Lung (tissue), 12 donors: ENCODE measurements around the gene PDGFC. TPM values are rescaled to one million over a fixed set of nuclear protein-coding genes. Genes with fewer than 3 reads are reported as not detected.

ENCODE experiments used
- ATAC-seq: fragments of 200-7000 bp; cut with Tn5 transposase; one replicate; pipeline ENCODE4 v1.9.1; 2020; ENCODE audit warnings: moderate number of reproducible peaks; ENCODE audit not compliant: insufficient read depth, low FRiP score
- DNase-seq, 3 donors: peaks; one replicate each; pipeline ENCODE4 v3.0.0-alpha.2; 2013 to 2017
- H3K27ac ChIP-seq, 2 donors: one replicate each; pipeline ENCODE4 v1.5.1; 2013; ENCODE audit warnings: mild to moderate bottlenecking in 2 of 2, moderate library complexity in 2 of 2, control low read depth in 1 of 2, inconsistent platforms in 1 of 2, low read depth in 1 of 2, low read length in 1 of 2
- H3K27me3 ChIP-seq, 3 donors: one replicate each; pipeline ENCODE4 v1.5.1; 2013; ENCODE audit warnings: low read length in 2 of 3; ENCODE audit not compliant: control insufficient read depth in 3 of 3, insufficient read depth in 3 of 3
- H3K36me3 ChIP-seq, 4 donors: one replicate each; pipeline ENCODE4 v1.5.1; 2013; ENCODE audit warnings: low read length in 4 of 4, mild to moderate bottlenecking in 1 of 4, moderate library complexity in 1 of 4; ENCODE audit not compliant: control insufficient read depth in 4 of 4, insufficient read depth in 4 of 4
- H3K4me1 ChIP-seq, 5 donors: one replicate each; pipeline ENCODE4 v1.5.1; 2013; ENCODE audit warnings: low read length in 5 of 5, mild to moderate bottlenecking in 2 of 5, moderate library complexity in 1 of 5; ENCODE audit not compliant: control insufficient read depth in 5 of 5, insufficient read depth in 5 of 5
- H3K4me3 ChIP-seq: one replicate; pipeline ENCODE4 v1.5.1; 2013; ENCODE audit warnings: mild to moderate bottlenecking, control low read depth, moderate library complexity
- H3K9ac ChIP-seq, 2 donors: one replicate each; pipeline ENCODE4 v1.5.1; 2013; ENCODE audit warnings: low read length in 2 of 2, control low read depth in 1 of 2; ENCODE audit not compliant: insufficient read depth in 1 of 2
- H3K9me3 ChIP-seq, 4 donors: one replicate each; pipeline ENCODE4 v1.5.1; 2013; ENCODE audit warnings: low read length in 3 of 4, mild to moderate bottlenecking in 1 of 4, moderate library complexity in 1 of 4; ENCODE audit not compliant: control insufficient read depth in 4 of 4, insufficient read depth in 3 of 4
- WGBS, 2 donors: extraction: QIAGEN DNeasy Blood & Tissue Kit; methylation state at CpG; one replicate each; pipeline ENCODE4 v1.1.7; 2013; 5-methylcytosine and 5-hydroxymethylcytosine counted together
- polyA plus RNA-seq, 2 donors: library from polyadenylated mRNA; stranded (reverse); fragments of 200-250 nt; gene quantifications; one replicate each; pipeline ENCODE4 v1.2.1, GENCODE V29; 2013
- total RNA-seq, 2 donors: library from RNA; depleted of rRNA in 1 of 2; stranded (reverse); fragments of >200 nt in 1 of 2; gene quantifications; one replicate each; pipeline ENCODE4 v1.2.1, GENCODE V29; 2014 to 2021
- TF ChIP-seq, protein P1 (sequence below): IDR thresholded peaks from 2 replicates; pipeline ENCODE4 v1.5.1; 2012; ENCODE audit warnings: mild to moderate bottlenecking; ENCODE audit errors: control extremely low read depth, extremely low read depth
- donor health status: control.
- donor health status: control.
- donor health status: Bipolar disorder and iron deficiency.
- donor health status: healthy.
- donor health status: DM: yes; HTN: yes; CAD: no.

The PDGFC gene
- total and polyA plus RNA-seq, 4 donors = 4.5 to 56.0 (median 11.7) TPM

DNA sequence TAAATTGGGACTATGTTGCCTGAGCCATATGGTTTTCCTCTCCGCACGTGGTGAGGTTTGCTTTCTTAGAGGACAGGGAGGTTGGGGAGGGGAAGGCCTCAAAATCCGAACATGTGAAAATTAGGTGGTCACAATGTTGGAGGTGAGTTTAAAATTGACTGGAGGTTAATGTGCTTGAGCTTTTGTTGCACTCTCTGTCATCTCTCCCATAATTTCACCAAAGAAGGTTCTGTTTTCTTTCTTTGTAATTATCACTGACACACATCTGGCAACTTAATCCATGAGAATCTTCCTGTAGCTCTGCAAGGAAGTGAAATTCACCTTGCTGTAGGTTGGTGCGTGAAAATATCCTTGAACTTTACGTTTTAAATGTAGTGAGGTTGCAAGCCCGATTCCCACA, 225.5 kb downstream of the PDGFC start:
- Histone ChIP-seq H3K27me3 (no peaks in the 10 kb centered on the region), H3K4me3 (no peak overlapping the region), H3K27ac (no peak overlapping the region), H3K4me1 (no peaks in the 10 kb centered on the region), H3K9me3 (no peaks in the 10 kb centered on the region), H3K9ac (no peak overlapping the region), H3K36me3 (no peaks in the 10 kb centered on the region)
- DNase-seq (no peak), ATAC-seq (no peak)
- 80 to 85% methylated on average over 6 of the region's 6 CpGs for WGBS, 2 donors
- TF ChIP-seq, protein P1, sequence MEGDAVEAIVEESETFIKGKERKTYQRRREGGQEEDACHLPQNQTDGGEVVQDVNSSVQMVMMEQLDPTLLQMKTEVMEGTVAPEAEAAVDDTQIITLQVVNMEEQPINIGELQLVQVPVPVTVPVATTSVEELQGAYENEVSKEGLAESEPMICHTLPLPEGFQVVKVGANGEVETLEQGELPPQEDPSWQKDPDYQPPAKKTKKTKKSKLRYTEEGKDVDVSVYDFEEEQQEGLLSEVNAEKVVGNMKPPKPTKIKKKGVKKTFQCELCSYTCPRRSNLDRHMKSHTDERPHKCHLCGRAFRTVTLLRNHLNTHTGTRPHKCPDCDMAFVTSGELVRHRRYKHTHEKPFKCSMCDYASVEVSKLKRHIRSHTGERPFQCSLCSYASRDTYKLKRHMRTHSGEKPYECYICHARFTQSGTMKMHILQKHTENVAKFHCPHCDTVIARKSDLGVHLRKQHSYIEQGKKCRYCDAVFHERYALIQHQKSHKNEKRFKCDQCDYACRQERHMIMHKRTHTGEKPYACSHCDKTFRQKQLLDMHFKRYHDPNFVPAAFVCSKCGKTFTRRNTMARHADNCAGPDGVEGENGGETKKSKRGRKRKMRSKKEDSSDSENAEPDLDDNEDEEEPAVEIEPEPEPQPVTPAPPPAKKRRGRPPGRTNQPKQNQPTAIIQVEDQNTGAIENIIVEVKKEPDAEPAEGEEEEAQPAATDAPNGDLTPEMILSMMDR = no peak

GRCh38 chr4:156738766-156739165, 232.8 kb downstream of the PDGFC start:
- 90 to 95% methylated on average over 2 of the region's 2 CpGs for WGBS, 2 donors
- no peak for DNase-seq
- TF ChIP-seq, protein P1 = no peak

DNA sequence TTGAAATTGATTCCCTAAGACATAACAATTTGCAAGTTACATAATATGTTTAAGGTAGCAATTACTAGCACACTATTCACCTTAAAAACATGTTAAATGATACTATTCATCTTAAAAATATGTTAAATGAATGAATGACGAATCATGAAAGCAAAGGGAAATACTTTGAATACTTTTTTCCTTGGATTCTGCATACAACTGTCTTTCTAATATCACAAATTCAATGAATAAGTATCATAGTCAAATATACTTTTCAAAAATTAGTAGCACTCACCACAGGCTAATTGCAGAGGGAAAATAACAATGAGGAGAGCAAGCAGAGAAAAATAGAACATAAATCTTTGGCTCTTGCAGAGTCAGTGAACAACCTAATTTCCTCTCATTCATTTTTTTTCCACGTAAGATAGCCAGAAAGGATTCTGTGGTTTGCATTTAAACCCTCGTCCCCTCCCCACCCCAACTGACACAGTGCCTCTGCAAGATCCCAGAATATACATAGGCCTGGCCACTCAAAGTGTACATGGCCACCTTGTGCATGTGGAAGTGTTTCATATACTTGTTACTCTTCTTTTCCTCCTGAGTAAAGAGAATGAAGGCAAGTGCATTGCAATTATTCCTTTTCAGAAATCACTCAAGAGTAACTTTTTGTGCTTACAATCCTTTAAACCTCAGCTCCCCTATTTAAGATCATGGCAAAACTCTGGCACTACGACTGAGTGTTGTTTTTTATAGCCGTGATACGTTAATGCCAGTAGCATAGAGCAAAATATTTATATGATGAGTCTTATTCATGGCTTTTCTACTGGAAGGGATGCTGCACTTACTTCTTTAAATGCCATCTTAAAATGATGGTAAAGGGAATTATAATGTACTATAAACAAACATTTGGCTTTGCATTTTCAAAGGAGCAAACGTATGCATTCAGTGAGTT, 236.4 kb downstream of the PDGFC start:
- H3K4me3 ChIP-seq = no peak overlapping the region
- H3K27me3 ChIP-seq = no peaks in the 10 kb centered on the region
- DNase-seq (no peak), ATAC-seq (no peak)
- no peak overlapping the region for H3K9ac ChIP-seq
- WGBS, 2 donors = 46 to 63% methylated on average over 7 of the region's 7 CpGs
- H3K4me1 ChIP-seq = no peaks in the 10 kb centered on the region
- H3K27ac ChIP-seq = no peak overlapping the region
- H3K36me3 ChIP-seq = no peaks in the 10 kb centered on the region
- TF ChIP-seq, protein P1 = no peak
- H3K9me3 ChIP-seq = peaks cover 0 to 14% (median 5%) of the 10 kb centered on the region in 4 donors

More at GRCh38 chr4:156738766-156739165, 232.8 kb downstream of the PDGFC start:
- H3K4me1 ChIP-seq = no peaks in the 10 kb centered on the region
- no peak overlapping the region for H3K4me3 ChIP-seq
- H3K9me3 ChIP-seq = peaks cover 0 to 6% (median 2%) of the 10 kb centered on the region in 4 donors
- H3K36me3 ChIP-seq = no peaks in the 10 kb centered on the region
- H3K27ac ChIP-seq = no peak overlapping the region
- ATAC-seq = no peak
- no peak overlapping the region for H3K9ac ChIP-seq
- no peaks in the 10 kb centered on the region for H3K27me3 ChIP-seq
